Activated T-cell treated with anti-CD3 and anti-CD28 coated beads for 4 hours (primary cell): Measurements from ENCODE around the gene RAB11FIP2.

Experiments
- DNase-seq: peaks from one replicate; pipeline ENCODE4 v3.0.0-alpha.2; 2020

The RAB11FIP2 gene

DNA sequence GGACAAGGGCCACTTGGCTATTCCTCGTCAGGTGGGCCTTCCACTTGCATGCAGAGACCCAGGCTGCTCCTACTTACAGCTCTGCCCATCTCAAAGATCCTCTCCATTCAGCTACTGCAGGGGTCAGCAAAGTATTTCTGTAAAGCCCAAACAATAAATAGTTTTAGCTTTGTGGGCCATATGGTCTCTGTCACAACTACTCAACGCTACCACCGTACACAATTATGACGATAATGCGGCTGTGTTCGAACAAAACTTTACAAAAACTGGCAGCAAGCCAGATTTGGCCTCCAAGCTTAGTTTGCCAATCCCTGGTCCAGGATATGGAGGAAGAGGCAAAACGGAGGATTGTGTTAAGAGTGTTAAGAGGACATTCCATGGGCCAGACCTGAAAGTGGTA lies 12.8 kb downstream of the RAB11FIP2 start:
- no peak for DNase-seq

DNA sequence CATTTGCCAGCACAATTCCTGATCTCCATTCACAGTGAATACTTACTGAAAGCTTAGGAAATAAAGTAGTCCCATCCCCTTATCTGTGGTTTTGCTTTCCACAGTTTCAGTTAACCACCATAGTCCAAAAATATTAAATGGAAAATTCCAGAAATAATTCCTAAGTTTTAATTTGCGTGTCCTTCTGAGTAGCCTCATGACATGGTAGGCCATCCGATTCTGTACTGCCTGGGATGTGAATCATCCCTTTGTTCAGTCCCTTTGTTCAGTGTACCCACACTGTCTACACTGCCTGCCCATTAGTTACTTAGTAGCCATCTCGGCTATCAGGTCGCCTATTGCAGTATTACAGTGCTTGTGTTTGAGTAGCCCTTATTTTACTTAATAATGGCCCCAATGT lies 14.2 kb downstream of the RAB11FIP2 start:
- no peak for DNase-seq

DNA sequence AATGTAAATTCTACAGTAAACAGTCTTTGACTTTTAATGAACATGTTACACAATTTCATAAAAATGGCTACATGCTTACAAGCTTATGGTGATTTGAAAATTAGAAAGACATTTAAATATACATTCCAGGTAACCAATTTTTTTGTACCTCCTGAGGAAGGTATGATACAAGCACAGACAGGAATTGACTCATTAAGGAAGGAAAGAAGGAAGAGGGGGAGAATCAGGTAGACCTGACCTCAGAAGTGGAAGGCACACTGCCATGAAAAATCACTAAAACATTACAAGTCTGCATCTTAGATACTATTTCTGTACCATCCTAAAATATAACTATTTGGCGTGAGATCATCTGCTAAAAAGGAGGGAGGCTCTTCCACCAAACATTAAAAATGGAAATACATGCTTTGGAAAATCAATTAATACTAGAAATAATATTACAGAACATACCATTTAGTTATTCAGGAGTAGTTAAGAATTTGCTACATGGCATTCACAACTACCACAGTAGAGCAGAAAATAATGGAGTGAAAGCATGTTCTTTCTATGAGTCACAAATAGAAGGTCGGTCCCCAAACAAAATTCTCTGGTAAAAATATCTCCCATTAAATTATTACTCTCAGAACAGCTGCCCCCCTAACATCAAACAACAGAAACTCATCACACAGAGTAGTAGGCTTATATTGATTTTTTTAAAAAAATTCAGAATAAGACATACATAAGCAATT lies 15.2 kb downstream of the RAB11FIP2 start:
- no peak for DNase-seq

DNA sequence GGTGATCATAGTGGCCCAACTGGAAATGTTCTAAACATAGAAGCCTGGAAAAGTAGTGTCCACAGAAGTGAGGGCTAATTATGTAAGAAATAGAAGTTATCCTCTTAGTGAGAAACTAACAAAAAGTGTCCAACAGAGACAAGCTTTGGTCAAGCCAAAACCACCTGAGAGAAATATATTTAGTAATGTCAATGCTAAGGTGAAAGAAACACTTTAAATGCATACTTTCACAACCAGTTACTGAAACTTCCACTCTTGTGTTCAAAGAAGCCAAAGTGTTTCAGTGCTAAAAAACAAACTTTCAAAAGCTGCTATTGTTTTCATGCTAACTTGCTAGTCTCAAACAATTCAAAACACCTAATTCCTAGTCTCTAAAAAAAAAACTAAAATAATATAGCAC lies 18.1 kb downstream of the RAB11FIP2 start:
- no peak for DNase-seq

DNA sequence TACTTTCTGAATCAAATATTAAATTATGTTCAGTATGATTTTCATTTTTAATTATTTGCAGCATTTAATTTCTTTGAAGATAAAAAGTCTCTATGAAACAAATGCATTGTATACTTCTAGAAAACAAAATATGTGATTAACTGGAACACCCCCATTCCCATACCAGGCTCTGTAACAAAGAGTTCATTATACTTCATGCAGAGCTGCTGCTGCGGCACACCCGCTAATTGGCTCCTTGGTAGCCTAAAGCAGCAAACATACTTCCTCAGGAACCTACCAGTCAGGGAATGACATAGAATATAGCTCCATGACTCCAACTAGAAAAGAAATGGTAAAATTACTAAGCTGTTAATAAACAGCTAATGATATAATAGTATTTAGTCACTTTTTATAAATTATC lies 19.3 kb downstream of the RAB11FIP2 start:
- DNase-seq: no peak

DNA sequence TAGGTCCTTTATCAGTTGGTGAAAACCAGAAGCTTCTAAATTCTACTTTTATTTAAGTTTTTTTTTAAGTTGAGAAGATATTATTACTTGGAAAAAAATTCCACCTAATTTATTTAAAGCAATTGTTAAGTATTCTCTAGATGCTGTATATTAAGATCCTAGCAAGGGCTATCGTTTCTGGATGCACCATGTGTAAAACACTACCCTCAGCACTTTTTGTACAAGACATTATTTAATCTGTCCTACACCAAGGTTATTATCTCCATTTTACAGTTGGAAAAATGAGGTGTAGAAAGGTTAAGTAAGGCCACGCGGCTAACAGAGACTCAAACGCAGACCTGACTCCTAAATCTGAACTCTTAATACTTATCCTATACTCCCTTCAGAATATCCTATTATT lies 19.8 kb downstream of the RAB11FIP2 start:
- no peak for DNase-seq

DNA sequence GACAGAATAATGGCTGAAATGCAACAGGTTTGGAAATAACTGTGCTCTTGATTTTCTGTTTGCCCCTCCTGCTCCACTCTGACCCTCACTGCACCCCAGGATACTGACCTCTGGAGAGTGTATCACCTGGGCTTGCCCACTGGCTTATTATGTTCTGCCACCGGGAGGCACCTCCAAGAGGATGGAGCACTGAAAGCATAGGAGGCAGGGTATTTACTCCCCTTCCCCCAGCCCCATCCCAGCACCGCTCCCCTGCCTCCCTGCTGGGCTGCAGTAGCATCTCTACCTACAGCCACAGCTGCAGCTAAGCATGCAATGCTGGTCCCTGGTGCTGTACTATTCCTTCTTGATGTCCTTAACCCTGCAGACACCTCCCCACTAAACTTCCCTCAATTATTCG lies 26.4 kb downstream of the RAB11FIP2 start:
- no peak for DNase-seq

DNA sequence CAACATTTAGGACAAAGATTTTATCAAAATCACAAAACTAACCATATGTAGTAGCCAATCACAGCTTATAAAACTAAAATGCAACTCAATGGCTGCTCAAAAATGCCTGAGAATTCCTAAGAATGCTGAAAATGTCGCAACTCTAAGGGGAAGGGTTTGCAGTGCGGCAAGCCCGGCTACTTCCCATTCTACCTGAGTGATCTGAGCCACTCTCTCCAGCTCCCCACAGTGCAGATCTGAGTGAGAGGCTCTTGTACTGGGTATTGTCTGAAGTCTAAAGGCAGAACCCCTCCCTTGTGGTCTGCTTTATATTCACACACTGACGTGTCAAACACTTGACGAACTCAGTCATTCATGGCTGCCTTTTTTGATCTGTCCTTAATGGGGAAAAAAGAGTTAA lies 28.9 kb downstream of the RAB11FIP2 start:
- DNase-seq: no peak

DNA sequence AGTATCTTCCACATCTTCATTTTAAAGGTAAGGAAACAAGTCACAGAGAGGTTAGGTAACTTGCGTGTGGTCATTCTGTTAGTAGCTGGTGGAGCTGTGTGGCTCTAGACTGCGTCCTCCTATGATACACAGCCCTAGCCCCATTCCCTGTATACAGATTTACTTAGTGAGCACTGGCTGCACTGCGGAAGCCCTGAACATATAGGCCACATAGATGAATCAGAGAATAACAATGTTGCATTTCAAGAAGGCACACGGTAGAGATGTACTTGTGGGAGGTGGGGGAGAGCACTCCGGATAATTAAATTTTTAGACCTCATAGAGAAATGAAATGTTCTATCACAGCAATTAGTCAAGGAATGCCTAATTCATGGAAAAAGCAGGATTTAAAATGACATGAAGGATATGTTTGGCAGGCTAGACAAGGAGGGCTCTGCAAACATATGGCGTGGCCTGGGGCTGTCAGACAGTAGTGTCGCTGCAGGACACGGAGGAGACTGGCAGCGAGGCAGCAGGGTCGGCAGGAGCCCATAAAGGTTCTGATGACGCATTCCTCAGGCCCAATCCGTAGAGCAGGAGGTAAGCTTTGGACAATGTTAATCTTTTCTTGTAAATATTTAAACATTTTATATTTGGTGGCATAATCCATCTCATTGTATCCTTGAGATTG lies 29.5 kb downstream of the RAB11FIP2 start:
- DNase-seq: no peak

DNA sequence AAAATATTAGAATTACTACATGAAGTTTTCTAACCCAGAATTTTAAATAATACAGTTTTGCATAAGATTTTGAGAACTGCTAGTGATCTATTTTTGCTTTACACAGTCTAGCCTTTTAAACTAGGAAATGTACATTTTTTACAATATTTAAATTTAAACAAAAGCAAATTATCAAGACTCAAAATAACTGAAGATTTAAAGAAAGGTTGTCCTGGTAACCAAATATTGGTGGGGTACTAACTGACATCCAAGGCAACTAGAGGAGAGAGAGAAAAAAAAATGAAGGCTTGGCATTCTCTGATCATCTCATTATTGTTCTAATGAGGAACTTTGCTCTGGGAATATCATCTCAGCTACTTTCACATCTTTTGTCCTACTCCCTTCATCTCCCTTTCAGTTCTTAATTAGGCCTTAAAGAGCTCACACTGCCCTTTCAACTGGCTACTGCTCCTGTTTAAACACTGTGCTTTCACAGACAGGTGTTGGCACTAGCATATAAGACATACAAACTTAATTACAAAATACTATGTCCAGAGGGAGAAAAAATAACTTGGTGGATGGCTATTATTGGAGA lies 33.7 kb downstream of the RAB11FIP2 start:
- no peak for DNase-seq

DNA sequence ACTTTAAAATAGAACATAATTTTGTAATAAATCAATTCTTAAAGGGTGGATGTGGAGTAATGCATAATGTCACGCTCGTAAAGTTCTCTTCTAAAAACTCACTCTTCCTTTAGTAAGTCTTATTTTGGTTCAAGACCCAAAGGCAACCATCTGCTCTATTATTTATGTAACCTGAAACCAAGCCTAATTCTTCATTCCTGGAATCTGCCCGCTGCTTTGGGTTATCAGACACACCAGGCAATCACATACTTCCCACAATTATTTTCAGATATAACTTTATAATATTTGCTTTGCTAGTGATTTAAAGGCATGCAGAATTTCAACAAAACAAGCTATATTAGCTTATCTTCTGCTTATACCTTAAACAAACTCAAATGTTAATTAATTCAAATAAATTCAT lies 39.0 kb downstream of the RAB11FIP2 start:
- DNase-seq: no peak

DNA sequence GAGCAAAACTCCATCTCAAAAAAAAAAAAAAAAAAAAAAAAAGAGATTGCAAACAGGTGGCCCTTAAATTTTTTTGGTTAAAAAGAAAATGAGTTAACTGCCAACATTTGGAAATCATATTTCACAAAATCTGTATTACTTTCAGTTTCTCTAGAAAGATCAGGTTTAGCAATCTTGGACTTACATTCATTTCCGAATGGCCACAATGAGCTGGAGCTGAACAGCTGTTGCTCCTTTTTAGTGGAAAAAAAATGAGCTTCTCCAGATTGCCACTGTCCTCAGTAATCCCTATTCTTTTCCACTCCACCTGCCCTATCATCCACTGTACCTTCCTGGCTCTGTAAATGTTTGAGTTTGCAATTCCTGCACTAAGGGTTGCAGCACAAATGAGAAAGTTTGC lies 43.6 kb downstream of the RAB11FIP2 start:
- DNase-seq: no peak

DNA sequence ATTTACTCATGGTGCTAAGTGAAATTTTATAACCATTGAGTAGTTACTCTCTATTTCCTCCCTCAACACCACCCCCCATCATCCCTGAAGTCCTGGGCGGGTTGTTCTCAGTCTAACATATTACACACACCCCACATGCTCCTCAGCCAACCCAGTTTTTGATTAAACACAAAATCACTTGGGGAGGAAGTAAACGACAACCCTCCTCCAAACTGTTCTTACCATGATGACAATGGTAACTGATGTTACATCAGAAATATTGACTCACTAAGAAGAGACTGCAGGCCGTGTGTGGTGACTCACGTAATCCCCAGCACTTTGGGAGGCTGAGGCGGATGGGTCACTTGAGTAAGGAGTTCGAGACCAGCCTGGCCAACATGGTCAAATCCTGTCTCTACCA lies 44.2 kb downstream of the RAB11FIP2 start:
- DNase-seq: no peak

DNA sequence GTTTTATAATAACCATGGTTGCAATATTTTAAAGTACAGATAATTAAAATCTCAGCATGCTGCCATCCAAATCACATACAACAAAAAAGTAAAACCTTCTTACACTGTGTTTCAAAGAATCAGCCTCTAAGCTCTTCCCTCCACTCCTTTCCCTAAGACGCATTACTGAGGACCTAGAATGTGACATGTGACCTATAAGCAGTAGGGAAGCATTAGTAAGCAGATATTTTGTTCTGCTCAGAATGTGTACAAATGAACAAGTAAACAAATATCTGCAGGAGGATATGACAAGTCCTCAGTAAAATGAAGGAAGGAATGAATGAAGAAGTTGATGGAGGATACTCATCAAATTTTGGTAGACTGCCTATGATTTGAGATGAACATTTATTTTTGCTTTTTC lies 49.1 kb downstream of the RAB11FIP2 start:
- DNase-seq: no peak

DNA sequence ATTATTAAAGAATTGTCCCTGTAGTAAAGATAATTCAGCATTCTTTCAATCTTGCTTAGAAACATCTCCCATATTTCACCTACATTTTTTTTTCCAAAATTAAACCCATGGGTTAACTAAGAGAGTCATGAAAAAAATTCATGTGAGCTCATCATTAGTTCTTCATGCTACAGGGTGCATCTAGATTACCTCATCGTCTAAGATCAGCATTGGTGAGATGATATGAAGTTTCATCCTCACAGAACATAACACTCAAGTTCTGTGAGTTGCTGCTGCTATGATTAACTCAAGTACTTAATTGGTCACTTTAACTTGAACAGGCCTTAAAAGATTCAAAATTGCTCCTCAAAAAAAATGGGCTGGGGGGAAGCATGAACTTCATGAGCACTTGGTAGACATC lies 50.0 kb downstream of the RAB11FIP2 start:
- no peak for DNase-seq

DNA sequence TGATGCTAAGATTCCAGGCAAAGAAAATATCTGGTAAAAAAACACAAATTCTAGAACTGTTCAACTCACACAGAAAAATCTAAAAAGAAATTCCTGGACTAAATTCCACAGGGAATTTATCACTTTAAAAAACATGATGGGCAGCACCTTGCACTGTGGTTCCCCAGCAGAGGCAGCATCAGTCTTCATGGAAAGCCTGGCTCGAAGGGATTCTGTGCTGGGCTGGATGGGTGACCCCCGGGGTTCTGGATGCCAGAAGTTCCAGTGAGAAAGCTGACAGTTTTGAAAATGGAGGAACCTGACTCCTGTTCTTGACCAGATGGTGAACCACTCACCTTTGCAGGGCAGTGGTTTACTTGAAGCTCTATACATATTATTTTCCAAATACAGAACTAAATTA lies 52.0 kb downstream of the RAB11FIP2 start:
- no peak for DNase-seq

DNA sequence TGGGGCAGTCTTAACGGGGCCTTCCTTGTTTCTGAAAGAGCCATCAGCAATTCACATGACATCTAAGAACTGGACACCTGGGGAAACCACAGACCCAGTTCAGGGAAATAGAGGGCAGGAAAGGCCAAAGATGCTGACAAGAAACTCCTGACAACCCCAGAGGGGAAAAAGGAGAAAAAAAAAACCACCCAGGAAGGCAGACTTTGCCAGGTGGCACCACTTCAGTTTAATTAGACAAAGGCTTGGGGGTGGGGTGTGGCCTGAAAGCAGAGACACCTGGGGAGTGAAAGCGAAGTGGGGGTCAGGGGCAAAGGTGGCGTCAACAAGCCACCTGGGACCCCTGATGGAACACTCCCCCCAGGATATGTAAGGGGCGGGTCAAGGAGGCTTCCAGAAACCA lies 53.6 kb downstream of the RAB11FIP2 start:
- no peak for DNase-seq

DNA sequence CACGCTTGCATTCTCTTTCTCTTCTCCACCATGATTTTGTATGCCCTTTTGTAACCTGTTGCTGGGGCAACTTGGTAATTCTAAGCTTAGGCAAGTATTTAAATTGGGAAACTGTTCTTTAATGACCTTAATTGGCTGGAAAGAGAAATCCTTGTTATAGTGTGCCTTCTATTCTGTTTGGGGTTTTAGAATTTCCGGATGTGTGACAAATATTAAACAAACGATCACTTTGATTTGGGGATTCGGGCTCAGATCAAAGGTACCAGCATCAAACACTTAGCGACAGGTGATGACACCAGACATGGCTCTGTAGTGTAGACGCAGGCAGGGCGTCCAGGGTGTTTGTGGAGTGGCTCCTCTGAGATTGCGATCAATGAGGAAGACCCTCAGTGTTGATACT lies 55.0 kb downstream of the RAB11FIP2 start:
- DNase-seq: no peak

DNA sequence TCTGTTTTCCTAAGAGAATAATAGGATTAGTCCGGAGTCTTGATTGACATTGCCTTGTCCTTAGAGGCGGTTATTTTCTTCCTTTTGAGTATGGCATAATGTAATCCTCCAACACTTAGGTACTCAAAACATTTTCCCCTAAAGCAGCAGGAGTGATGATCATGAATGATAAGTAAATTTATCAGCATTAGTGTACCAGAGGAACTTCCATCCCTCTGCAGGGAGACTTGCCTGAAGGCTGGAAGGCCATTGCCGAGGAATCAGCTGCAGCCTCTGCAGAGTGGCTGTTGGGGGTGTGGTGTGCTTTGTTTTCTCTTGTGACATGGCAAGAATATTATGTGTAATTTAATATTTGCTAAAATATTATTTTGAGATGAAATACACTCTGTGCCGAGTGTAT lies 56.8 kb downstream of the RAB11FIP2 start:
- DNase-seq: no peak

DNA sequence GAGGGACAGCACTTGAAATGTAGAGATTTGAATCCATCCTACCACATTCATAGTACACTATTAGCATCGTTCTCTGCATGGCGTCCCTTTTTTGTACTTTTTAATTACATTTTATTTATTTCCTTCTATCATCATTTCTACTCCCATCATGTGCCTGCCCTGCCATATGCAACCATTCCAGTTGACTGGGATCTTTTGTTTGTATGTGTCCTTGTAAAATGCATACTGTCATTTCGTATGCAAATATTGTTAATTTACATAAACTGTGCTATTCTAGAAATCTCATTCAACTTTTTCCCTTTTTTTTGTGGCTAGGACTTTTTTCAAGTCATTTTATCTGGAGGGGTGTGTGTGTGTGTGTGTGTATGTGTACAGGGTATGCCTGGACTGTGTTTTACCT lies 57.9 kb downstream of the RAB11FIP2 start:
- DNase-seq: no peak

DNA sequence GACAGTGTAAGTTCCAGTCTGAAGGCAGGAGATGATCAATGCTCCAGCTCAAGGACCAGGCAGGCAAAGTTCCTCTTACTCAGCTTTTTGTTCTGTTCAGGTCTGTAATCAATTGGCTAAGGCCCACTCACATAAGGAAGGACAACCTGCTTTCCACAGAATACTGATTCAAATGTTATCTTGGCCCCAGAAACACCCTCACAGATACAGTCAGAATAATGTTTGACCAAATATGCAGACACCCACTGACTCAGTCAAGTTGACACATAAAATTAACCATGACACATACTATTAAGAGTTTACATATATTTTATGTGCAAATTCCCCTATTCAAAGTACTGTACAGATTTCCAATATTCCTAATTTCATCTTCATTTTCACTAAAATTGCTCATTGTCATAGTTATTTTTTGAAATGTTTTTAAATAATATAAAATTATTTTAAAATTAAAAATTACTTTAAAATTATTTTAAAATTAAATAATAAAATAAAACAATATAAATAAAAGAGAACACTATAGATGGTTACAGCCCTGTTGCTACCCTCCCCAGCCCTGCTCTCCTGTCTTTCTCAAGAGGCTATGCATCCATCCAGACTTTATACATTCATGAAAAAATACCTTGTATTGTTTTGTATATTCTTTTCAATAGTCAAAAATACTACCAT lies 59.4 kb downstream of the RAB11FIP2 start:
- no peak for DNase-seq

DNA sequence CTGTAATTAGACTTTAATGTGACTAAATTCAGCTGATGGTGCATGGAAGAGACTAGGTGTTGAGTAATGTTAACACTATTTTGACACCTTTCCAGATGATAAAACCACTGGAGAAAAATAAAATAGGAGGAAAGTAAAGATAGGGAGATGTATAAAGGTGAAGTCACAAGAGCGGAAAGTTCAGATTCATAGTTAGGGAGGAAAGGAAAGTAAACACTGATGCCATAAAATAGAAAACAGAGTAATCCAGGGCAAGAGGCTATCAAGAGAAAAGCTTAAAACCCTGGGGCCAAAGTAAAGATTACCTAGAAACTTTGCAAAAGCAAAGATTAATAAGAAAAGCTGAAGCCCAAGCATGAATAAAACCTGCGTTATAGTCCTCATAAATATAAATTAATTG lies 62.8 kb downstream of the RAB11FIP2 start:
- no peak for DNase-seq

DNA sequence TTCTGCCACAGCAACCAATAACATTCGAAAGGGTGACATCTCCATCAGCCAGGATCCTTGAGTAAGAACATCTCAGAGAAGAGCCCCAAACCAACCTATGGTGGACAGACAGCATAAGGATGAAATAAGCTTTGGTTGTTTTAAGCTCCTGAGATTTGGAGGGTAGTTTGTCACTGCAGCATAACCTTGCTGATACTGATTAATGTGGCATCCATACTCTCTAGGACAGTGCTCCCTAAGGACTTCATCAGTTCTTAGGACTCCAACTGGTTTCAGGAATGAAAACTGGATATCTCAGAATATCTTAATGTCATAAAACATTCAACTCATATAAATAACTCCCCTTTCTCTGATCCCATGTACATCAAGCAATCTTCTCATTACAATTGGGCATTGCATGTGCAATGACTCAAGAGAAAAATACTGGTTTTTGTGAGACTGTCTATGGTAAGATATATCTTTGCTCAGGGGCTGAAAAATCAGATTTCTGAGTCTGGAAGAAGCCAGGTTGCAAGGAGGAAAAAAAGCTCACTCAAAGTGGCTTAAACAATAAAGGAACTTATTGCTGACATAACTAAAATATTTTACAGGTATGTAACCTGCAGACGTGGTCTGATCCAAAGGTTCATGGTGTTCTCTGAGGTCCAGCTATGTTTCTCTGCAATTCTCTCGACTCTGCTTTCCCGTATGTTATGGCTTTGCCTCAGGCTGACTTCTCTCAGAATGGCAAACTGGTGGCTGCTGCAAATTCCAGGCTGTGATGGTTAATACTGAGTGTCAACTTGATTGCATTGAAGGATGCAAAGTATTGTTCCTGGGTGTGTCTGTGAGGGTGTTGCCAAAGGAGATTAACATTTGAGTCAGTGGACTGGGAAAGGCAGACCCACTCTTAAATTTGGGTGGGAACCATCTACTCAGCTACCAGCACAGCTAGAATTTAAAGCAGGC lies 65.7 kb downstream of the RAB11FIP2 start:
- no peak for DNase-seq
